NCI-H1436 (cell line): ENCODE results near the gene TRMT112.
A peak's percentile ranks its signal among the peaks of the same experiment; 100 is the strongest.

Experiments
- DNase-seq: peaks from one replicate; lab custom pipeline; 2025; lab: John Stamatoyannopoulos, UW

The TRMT112 gene

DNA sequence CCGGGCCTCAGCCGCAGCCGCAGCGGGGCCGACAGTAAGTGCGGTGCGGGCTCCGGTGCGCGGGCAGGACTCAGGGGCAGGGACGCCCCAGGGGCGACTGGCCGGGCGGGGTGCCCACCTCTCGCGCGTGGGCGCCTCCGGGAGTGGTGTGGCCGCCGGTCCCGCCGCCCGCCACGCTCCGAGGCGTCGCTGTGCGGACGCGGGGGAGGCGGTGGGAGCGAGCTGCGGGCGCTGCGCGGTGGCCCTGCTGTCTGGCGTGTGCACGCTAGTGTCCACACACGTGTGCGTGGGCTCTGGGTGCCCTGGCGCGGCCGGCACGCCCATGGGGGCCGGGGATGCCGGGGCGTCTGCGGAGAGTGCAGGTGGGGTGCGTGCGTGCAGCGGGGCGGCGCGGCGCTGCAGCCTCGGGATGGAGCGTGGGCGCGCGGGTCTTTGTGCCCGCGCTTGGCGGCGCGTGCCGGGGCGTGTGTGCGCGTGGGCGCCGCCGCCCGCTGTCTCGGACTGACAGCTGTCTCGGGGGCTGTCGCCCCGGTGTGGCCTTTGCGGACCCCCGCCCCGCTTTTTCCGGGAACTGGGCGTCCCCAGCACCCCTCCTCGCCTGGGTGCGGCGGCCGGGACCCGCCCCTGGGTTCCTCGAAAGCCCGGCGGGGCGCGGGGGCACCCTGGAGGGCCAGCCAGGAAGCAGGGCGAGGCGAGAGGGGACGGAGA lies 25.5 kb downstream of the TRMT112 start:
- DNase-seq = no peak

DNA sequence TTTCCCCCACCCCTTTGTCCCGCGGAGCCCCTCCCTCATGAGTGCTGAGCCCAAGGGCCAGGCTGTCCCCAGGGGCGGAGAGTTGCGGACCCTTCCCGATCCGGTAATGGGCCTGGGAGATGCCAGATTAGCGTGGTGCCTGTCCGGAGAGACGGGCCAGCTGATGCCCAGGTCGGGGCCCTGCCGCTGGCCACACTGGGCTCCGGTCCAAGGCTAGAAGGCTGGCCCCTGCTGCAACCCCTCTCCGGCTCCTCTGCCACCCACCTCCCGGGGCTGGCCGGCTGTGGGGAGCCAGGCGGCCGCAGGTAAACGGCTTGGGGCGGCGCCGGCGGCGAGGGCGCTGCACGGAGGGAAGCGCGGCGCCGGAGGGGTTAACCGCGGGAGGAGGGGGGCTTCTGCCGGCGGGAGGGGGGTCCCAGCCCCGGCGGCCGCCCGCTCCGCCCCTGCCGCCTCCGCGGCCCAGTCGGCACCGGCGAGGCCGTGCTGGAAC lies 26.1 kb downstream of the TRMT112 start, which contains the start of gene KCNK4:
Gene KCNK4, plus strand, starts transcription at position 41 of the 490 bp plus-strand sequence. CDS start 1,717 bp downstream, outside the sequence.
- no peak for DNase-seq

DNA sequence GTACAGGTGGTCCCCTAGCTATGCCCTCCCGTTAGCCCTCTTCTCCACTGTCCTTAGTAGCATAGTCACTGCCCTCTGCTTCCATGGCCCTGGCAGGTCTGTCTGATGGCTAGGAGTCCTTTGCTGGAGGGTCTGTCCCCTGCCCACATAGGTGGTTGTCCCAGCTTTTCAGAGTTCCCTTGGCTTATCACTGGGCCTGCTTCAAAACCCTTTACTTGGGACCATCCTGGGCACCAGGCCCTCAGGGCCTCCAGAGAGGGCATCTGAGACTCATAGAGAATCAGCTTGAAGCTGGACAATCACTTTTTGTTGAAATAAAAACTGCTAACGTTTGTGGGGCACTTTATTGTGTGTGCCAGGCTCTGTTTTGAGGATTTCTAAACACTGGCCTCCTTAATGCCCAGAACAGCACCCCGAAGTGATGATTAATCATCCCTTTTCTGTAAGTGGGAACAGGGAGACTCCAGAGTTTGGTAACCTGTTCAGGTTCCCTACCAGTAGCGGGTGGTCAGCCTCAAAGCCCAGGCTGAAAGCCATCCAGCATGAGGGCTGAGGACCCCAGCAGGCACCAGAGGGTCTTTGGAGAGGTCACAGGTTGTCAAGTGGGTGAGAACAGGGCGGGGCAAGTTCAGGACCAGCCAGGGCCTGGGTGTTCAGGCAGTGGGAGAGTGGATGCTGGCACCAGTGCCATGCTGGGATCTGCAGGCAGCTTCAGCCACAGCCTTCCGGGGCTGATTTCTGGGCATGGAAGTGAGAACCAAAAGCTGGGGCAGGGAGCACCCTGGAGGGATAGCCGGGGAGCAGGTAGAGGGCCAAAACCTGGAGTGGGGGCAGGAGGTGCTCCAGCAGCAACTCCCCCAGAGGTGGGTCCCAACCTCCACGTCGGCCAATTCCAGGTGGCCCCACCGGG lies 26.8 kb downstream of the TRMT112 start:
- DNase-seq = no peak

DNA sequence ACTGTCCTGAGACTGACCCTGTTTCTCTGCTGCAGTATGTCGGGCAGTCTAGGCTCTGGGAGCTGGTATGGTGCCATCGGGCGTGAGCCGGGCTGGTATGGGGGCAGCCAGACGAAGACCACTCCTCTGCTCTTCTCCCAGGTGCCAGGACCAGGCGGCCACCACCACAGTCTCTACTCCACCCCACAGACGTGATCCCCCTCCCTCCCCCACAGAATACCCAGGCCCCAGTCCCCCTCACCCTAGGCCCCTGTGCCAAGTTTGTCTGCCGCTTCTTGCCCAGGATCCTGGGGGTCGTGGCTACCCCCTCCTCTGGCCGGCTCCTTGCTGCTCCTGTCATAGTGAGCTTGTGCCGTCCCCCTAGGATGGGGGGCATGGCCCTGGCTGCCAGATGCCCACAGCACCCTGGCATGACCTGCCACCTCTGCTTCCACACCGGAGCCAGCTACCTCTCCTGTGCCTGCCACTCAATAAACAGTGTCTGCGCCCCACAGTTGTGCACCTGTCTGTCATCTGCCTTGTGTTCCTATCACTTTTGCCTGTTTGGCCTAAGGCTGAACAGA lies 28.3 kb downstream of the TRMT112 start:
- no peak for DNase-seq

DNA sequence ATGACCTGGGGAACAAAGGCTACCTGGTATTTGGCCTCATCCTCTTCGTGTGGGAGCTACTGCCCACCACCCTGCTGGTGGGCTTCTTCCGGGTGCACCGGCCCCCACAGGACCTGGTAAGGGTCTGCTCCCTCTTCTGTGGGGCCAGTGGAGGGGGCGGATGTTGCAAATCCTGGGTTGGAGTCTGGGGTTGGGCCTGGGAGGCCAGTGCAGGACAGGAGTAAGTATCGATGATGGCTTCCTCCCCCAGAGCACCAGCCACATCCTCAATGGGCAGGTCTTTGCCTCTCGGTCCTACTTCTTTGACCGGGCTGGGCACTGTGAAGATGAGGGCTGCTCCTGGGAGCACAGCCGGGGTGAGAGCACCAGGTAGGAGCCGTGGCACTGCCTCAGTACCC lies 29.0 kb downstream of the TRMT112 start:
- no peak for DNase-seq

DNA sequence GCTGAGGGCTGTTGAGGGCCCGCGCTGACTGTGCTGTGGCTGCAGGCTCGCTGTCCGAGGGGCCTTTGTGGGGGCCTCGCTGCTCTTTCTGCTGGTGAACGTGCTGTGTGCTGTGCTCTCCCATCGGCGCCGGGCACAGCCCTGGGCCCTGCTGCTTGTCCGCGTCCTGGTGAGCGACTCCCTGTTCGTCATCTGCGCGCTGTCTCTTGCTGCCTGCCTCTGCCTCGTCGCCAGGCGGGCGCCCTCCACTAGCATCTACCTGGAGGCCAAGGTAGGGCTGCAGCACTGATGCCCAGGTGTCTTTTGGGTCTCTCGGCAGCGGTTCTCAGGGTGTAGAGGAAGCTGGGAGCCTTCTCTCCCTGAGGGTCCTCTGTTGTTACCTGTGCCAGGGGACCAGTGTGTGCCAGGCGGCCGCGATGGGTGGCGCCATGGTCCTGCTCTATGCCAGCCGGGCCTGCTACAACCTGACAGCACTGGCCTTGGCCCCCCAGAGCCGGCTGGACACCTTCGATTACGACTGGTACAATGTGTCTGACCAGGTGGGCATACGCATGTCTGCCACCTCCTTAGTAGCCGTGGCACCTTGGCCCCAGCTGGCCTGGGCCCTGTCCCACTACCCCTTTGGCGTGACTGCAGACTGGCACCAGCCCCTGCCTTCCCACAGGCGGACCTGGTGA lies 29.5 kb downstream of the TRMT112 start:
- no peak for DNase-seq

DNA sequence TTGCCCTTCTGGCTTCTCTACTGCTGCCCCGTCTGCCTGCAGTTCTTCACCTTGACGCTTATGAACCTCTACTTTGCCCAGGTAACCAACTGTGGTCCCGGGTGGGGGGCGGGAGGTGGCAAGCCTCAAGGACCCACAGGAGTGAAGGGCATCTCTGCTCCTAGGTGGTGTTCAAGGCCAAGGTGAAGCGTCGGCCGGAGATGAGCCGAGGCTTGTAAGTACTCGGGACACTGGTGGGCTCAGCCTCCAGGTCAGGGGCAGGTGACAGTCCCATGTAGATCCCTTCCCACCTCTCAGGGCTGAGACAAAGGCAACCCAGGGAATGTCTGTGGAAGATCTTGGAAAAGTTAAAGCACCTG lies 30.6 kb downstream of the TRMT112 start:
- no peak for DNase-seq

DNA sequence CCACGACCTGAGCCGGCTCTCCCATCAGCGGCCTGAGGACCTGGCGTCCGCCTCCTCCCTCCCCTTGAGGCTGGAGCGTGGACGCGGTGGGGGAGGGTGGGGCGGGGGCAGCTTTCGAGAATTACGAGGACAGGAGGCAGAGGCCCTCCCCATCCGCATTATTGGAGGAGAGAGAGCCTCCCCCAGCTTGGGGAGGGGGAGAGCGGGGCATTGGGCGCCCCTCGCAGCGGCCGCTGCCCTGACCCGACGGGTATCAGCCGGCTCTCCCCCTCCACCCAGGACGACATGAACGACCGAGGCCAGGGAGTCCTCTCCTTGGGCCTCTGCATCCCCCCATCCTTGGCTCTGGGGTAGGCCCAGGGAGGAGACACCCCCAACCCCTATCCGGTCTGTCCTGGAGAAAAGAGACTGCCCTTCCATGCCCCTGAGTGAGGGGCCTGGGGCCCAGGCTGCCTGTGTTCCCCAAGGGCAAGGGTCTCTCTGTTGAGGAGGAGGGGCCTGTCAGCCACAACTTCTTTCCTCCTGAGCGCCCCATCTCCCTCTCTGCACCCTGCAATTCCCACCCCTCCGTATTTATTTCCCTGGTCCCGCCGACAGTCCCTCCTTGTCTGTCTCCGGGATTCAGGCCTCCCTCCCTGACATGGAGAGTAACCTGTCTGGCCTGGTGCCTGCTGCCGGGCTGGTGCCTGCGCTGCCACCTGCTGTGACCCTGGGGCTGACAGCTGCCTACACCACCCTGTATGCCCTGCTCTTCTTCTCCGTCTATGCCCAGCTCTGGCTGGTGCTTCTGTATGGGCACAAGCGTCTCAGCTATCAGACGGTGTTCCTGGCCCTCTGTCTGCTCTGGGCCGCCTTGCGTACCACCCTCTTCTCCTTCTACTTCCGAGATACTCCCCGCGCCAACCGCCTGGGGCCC lies 31.2 kb downstream of the TRMT112 start:
- no peak for DNase-seq

DNA sequence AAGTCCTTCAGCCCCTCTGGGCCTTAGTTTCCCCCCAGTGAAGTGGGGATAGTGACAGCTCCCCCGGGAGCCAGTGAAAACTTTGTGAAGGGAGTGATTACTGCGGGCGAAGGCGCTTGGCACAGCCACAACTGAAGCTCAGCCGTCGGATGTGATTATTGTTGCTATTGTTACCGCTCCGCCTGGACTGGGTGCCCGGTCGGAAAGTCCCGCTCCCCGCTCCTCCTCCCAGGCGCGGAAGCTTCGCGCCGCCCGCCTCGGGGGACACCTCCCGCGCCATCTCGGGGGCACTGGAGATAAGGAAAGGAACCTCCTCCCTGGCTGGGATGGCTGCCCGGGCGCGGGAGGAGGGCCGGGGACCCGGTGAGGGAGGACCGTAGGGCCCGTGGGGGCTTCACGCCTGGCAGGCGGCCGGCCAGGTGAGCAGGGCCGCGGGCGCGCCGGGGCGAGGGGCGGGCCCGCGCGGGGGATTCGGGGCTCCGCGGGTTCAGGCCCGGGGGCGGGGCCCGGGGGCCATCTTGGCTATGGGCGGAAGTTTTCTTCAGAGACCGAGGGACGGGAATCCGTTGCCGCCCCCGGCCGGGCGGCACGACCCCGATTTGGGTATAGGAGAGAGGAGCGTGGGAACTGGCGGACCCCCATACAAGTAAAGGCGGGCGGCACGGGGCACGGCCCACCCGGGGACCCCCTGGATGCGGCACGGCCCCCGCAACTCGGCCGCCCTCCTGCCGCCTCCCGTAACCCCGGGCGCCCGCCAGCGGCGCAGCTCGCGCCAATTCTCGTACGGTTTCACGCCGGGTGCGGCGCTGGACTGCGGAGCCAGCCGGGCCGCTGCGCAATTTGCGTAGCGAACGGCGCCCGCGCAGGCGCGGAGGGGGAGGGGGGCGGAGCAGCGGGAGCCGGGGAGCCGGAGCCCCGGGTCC lies 32.1 kb downstream of the TRMT112 start, which contains the start of gene GPR137:
Gene GPR137, plus strand, starts transcription at position 887 of the 923 bp plus-strand sequence. CDS start 677 bp downstream, outside the sequence.
- DNase-seq = peak; percentile 83

DNA sequence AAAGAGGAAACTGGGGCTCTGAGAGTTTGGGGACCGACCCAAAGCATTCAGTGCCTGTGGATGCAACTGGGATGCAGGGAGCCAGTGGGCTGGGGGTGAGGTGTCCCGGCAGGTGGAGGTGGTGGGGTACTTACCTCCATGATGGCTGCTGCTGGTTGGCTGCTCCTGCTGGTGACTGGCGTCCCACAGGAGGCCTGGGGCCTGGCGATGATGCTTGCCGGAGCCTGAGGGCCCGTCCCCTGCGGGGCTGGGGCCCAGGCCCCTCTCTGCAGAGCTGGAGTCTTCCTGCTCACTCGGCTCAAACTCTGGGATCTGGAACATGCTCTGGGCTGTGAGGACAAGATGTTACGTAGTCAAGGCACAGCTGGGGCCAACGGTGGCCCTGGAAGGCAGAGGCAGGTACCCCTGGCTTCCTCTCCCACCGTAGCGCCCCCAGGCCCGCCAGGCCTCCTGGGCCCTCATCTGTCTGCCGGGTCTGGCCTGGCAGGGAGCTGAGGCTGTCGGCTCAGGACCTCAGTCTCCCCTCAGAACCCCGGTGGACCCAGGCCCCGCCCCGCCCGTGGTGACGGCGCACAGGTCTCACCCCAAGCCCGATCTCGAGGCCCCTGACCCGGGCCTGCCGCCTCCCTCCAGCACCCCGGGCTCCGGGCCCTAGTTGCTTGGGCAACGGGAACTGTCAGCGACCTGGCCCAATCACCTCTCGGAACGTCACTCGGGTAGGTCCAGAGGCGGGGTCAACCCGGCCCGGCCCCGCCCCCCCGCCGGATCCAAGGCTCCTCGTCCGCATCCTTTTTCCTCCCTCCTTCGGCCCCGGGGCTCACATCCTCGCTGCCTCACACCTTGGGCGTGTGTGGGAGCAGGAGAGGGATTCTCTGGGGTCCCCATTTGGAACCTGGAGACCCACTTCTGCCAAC lies 33.1 kb downstream of the TRMT112 start, which contains the start of gene BAD:
Gene BAD, minus strand, starts transcription at position 618 of the 914 bp plus-strand sequence. Its CDS starts 297 bp downstream, at position 321.
- peak; percentile 92 for DNase-seq

DNA sequence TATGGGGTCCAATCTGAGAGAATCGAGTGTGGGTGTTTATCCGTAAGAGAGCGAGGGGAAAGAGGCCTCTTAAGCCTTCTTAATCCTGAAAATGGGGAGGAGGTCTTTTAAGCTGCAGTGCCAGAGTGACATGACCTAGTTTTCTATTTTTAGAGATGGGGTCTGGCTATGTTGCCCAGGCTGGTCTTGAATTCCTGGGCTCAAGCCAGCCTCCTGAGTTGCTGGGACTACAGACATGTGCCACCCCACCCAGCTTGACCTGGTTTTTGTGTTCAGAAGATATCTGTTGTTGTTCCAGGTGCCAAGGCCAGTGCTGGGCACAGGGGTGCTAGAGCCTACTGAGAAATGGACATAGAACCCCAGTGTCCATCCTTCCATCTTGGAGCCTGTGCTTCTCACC lies 34.3 kb downstream of the TRMT112 start:
- no peak for DNase-seq

DNA sequence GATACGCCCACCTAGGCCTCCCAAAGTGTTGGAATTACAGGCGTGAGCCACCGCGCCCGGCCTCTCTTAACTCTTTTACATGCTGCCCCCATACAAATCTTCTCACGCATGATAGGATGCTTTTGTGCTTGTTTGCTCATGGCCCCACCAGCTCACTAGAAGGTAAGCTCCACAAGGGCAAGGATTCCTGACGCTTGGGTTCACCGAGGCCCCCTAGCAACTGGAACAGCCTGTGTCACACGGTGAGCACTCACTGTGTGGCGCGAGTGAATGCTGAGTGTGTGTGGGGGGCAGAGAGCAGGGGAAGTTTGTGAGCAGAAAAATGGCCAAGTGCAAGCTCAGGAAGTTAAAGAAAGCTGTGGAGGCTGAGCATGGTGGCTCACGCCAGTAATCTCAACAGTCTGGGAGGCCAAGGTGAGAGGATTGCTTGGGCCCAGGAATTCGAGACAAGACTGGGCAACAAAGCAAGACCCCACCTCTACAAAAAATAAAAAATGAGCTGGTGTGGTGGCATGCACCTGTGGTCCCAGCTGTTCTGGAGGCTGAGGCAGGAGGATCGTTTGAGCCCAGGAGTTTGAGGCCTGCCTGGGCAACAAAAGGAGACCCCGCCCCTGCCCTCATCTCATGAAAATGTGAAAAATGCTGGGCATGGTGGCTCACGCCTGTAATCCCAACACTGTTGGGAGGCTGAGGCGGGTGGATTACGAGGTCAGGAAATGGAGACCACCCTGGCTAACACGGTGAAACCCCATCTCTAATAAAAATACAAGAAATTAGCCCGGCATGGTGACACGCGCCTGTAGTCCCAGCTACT lies 35.2 kb downstream of the TRMT112 start:
- DNase-seq = no peak

DNA sequence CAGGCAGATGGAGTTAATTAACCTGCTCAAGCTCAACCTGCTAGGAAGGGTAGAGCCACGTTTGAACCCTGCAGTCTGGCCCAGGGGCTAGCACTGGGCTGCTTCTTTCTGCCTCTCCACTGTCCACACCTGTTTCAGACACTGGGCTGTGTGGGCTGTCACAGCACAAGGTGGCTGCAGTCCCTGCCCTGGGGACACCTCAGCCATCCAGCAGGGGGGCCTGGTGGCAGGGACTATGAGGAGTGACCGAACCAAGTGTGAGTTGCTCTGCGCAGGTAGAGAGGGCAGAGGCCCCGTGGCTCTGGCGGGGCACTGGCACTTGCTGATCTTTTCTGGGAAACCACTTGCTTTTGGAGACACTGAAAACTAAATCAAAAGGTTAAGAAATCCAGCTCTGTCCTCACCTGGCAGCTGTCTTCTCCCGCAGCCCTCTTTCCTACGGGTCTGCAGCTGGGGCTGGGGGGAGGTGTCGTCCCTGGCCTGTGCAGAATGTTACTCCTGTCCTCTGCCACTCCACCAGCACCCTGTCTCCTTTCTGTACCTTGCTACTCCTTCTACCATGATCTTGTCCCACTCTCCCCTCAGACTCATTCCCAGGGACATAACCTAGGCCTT lies 38.7 kb downstream of the TRMT112 start:
- no peak for DNase-seq

DNA sequence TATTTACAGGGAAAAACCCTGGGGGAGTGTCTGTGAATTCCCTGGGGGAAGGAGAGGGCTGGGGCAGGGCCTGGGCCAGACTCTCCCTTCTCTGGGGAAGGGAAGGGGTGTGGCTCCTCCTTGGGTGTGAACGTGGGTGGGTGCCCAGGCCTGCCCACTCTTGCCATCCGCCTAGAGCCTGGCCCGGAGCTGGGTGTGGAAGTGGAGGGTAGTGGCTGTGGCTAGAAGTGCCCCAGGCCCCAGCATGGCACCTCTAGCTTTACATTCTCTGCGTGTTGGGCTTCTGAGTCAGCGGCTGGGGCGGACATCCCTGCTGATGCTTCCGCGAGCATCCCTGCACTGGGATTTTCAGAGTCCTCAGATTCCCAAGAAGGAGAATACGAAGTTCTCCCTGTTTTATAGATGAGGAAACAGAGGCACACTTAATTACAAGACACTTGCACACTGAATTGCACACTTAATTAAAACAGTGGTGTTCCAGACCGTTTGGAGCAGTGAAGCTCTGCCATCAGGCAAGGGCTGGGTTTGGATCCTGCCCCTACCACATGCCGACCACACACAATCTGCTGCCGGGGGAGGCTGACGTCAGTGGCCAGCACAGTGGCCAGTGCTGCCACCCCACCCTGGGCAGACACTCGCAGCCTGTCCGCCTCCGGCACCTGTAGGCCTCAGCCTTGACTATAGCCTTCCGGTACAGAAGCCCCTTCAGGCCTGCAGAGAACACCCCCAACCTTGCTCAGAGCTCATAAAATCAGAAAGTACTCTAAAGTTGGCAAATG lies 40.5 kb downstream of the TRMT112 start:
- DNase-seq = no peak

DNA sequence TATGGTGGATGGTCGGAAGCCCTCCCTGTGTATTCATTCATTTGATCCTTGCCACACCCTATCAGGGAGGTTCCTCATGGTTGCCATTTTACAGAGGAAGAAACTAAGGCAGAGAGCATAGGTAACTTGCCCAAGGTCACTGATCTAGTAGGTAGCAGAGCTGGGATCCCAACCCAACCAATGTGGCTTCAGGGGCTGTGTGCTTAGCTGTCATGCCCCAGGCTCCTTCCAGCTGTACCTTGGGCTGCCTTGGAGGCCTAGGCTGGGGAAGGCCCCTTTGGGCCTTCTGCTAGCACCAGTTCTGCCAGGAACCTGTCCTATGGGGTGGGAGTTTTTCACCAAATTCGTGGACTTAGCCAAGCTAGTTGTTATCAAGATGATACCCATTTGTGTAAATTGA lies 41.5 kb downstream of the TRMT112 start:
- DNase-seq = no peak

DNA sequence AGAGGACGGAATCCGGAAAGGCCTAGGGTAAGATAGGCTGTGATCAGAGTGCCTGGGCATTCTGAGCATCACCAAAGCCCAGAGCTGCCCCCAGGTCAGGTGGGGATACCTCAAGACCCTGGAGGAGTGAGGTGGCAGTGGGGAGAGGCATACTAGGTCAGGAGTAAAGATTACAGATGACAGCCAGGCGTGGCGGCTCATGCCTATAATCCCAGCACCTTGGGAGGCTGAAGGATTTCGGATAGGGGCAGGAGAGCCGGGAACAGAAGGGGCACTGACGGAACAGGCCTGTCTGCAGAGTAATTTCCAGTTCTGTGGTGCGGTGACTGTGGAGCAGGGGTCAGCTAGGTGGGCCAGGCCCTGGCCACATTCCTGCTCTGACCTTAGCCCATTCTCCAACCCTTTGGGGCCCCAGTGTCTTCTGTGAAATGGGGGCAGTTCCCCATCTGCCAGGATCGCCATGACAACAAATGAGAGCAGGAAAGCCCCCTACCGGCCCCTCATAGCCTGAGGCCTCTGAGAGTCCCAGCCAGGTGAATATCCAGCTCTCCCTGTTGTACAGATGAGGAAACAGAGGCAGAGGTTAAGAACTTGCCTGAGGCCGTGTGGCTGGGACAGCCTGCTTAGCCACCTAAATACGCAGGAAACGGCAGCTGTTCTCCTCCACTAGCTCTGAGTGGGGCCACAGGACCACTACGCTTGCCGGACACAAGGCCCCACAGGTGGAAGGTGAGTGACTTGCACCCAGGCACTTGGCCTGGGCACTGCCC lies 42.1 kb downstream of the TRMT112 start:
- DNase-seq = no peak
